Ovary (tissue), 3 donors: ENCODE measurements around the gene FMNL2.

ENCODE experiments used
- CTCF ChIP-seq, 3 donors: fragments of 450-650 bp in 2 of 3; fragments of 200-600 bp in 1 of 3; IDR thresholded peaks; one replicate each; pipeline versions ENCODE4 v1.5.1 to v1.8.0; 2016 to 2022; ENCODE audit warnings: antibody characterized with exemption in 3 of 3, mild to moderate bottlenecking in 1 of 3
- POLR2A ChIP-seq: fragments of 450-650 bp; IDR thresholded peaks from one replicate; pipeline ENCODE4 v1.6.1; 2017; ENCODE audit warnings: antibody characterized with exemption, mild to moderate bottlenecking, moderate library complexity
- donor health status: DM: no; HTN: no; CAD: no.

GRCh38 chr2:152440460-152440859, 105.5 kb downstream of the FMNL2 start:
- TF ChIP-seq CTCF (IDR thresholded peaks at IDR 0.05) (no peak), POLR2A (no peak)
